ENCODE measurements around the gene YPEL5.

The YPEL5 gene

DNA sequence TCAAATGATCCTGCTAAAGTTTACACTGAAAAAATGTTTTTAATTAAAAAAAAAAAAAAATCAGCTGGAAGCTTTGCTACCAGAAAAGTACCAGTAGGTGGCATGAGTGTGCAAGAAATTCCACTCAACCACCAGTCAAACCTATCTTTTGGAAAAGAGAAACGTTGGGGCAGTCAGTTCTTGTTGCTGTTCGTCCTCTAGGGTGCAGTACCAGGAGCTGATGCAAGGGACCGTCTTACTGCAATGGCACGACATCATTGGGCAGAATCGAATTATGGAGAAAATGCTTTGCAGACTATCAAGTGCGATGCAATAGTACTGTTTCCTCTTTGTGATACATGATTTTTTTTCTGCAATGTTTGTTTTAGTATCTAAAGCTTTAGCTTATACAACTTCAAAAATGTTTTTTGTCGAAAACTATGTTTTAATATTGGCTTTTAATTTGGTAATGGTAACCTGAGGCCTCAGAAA is 18.3 kb downstream of the YPEL5 start:
- peak; percentile 89 for DNase-seq (ENCODE audit: low read depth)
- peak; percentile 85 for TF ChIP-seq CTCF (IDR thresholded peaks at IDR 0.05; ENCODE audit: insufficient read depth, low read depth, low read length, missing control alignments)
- no peak overlapping the region for H3K4me3 ChIP-seq (ENCODE audit: low read length)

DNA sequence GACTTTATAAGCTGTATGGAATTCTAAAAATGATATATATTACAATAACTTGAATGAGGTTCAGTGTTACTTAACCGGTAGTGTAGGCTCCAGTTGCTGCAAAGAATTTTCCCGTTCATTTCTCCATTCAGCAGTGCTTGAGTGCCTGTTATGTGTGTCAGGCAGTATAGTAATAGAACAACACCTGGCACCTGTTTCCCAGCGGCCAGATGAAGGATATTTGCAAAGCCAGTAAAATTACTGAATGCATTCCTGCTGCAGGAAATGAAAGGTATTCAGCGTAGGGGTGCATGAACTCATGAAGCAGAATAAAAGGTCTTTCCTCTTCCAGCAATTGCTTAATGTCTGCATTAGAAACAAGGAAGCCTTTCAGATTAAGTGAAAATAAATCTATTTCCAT is 18.8 kb downstream of the YPEL5 start:
- no peak overlapping the region for H3K4me3 ChIP-seq (ENCODE audit: low read length)
- DNase-seq (ENCODE audit: low read depth) = no peak
- TF ChIP-seq CTCF (IDR thresholded peaks at IDR 0.05; ENCODE audit: insufficient read depth, low read depth, low read length, missing control alignments) = no peak

DNA sequence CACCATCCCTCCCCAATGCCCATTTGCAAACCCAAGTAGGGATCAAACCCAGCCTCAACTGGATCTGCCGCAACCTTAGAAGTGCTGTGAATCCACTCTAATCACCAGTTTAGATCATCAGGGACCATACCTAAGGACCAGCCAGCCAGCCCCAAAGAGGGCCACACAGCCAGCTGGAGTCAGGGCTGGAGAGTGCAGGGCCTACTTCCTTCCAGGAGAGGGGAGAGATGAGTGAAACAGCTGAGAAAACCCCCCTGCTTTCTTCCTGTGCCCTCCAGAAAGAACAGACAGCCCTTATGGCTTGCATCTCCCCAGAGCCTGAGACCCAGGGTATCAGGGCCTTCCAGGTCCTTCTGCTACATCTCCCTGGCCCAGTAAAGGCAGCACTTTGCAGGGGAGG is 25.8 kb downstream of the YPEL5 start:
- DNase-seq (ENCODE audit: low read depth) = no peak
- TF ChIP-seq CTCF (IDR thresholded peaks at IDR 0.05; ENCODE audit: insufficient read depth, low read depth, low read length, missing control alignments) = no peak
- H3K4me3 ChIP-seq (ENCODE audit: low read length) = no peak overlapping the region

DNA sequence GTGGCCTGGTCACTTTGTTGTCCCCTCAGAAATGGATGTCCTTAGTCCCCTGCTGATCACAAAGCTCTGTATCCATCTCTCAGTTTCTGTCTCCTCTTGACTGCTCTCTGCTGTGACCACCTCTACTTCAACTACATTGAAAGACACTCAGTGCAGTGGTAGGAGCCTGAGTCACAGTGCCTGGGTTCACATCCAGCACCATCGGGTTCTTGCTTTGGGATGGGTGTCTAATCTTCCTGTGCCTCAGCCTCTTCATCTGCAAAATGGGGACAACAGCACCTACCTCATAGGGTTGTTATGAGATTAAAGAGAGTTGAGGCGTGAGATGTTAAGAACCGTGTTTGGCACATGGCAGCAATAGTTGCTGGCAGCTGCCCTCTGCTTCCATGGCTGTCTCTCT is 30.6 kb downstream of the YPEL5 start:
- no peak for DNase-seq (ENCODE audit: low read depth)
- TF ChIP-seq CTCF (IDR thresholded peaks at IDR 0.05; ENCODE audit: insufficient read depth, low read depth, low read length, missing control alignments) = no peak
- H3K4me3 ChIP-seq (ENCODE audit: low read length) = no peak overlapping the region

GRCh38 chr2:30177956-30178355 is 31.1 kb downstream of the YPEL5 start:
- DNase-seq (ENCODE audit: low read depth) = no peak
- no peak overlapping the region for H3K4me3 ChIP-seq (ENCODE audit: low read length)
- no peak for TF ChIP-seq CTCF (IDR thresholded peaks at IDR 0.05; ENCODE audit: insufficient read depth, low read depth, low read length, missing control alignments)

GRCh38 chr2:30178618-30179434 is 32.0 kb downstream of the YPEL5 start:
- no peak for TF ChIP-seq CTCF (IDR thresholded peaks at IDR 0.05; ENCODE audit: insufficient read depth, low read depth, low read length, missing control alignments)
- peak; percentile 71 for DNase-seq (ENCODE audit: low read depth)
- H3K4me3 ChIP-seq (ENCODE audit: low read length) = no peak overlapping the region

DNA sequence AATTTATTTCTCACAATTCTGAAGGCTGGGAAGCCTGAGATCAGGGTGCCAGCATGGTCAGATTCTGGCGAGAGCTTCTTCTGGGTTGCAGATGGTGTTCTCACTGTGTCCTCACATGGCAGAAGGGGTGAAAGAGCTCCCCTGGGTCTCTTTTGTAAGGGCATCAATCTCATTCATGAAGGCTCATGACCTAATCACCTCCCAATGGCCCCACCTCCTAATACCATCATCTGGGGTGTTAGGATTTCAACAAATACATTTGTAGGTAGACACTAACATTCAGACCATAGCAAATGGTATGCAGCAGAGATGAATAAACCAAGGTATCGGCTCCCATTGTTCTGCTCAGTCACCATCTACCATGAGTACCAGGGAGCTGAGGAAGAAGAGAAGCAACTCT is 32.7 kb downstream of the YPEL5 start:
- no peak for DNase-seq (ENCODE audit: low read depth)
- TF ChIP-seq CTCF (IDR thresholded peaks at IDR 0.05; ENCODE audit: insufficient read depth, low read depth, low read length, missing control alignments) = no peak
- no peak overlapping the region for H3K4me3 ChIP-seq (ENCODE audit: low read length)
